ENCODE data around the gene OPA1. TPM values are rescaled to one million over a fixed set of nuclear protein-coding genes. Genes with fewer than 3 reads are reported as not detected.

OPA1 gene
- total RNA-seq, 4 donors from 2014 or later: 37.7 to 44.7 (median 40.4) TPM

DNA sequence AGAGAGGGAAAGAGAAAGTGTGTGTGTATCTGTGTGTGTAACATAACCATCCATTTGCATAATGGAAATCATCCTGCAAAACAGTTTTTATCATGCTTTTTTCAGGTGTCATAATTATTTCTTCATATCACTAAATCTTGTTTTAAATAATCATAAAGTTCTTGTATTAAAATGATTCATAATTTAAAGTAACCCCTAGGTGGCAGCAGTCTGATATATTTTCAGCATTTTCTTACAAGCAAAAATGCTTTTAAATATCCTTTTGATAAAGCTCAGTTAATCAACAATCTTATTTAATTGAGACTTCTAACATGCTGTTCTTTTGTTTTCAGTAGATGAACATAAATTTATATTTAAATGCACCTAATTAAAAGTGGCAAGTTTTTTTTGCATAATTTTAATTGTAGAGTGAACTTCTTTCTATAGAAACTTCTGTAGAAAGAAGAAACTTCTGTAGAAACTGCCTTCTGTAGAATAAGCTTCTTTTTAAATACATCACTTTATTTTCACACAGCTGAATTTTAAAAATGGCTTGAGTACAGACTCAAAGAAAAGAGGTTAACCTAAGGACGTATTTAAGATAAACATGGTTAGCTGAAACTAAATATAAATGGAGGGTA lies 72.5 kb downstream of the OPA1 start:
- TF ChIP-seq POLR2A (IDR thresholded peaks at IDR 0.05) (no peak), EP300 (IDR thresholded peaks at IDR 0.05) (no peak)
- TF ChIP-seq, protein P1, sequence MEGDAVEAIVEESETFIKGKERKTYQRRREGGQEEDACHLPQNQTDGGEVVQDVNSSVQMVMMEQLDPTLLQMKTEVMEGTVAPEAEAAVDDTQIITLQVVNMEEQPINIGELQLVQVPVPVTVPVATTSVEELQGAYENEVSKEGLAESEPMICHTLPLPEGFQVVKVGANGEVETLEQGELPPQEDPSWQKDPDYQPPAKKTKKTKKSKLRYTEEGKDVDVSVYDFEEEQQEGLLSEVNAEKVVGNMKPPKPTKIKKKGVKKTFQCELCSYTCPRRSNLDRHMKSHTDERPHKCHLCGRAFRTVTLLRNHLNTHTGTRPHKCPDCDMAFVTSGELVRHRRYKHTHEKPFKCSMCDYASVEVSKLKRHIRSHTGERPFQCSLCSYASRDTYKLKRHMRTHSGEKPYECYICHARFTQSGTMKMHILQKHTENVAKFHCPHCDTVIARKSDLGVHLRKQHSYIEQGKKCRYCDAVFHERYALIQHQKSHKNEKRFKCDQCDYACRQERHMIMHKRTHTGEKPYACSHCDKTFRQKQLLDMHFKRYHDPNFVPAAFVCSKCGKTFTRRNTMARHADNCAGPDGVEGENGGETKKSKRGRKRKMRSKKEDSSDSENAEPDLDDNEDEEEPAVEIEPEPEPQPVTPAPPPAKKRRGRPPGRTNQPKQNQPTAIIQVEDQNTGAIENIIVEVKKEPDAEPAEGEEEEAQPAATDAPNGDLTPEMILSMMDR (IDR thresholded peaks at IDR 0.05): peak in 4 of 5 experiments; percentile 31 to 48 (median 40)
- Histone ChIP-seq H3K4me1 (no peaks in the 10 kb centered on the region), H3K36me3 (peaks cover 0 to 63% (median 7%) of the 10 kb centered on the region in 3 donors), H3K27me3 (no peaks in the 10 kb centered on the region), H3K9me3 (no peaks in the 10 kb centered on the region), H3K27ac (no peak overlapping the region), H3K4me3 (no peak overlapping the region)
- 95 to 96% methylated on average over 1 of the region's 1 CpG for WGBS, 2 donors
- DNase-seq (ENCODE audit: low spot score in 2 of 2): no peak

DNA sequence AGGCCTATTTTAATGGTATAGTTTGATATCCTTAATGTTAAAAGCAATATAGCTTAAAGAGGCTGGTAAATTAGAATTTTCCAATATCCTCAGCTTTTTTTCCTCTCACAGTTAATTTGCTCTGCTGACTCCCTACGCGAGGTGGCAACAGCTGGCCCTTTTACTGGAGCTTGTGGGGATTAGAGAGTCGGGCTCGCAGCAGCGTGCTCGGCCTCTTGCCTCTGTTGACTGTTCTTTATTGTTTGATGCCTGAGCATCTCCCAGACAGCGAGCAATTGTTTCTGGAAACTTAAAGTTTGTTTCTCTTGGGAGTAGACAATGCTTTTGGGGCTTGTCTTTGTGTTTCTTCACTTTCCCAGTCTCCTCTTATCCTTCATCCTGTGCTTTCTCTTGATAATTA lies 80.8 kb downstream of the OPA1 start:
- peaks cover 0 to 30% (median 0%) of the 10 kb centered on the region in 3 donors for H3K36me3 ChIP-seq
- 46 to 57% methylated on average over 7 of the region's 7 CpGs for WGBS, 2 donors
- H3K4me3 ChIP-seq: no peak overlapping the region
- H3K27ac ChIP-seq: no peak overlapping the region
- TF ChIP-seq EP300 (IDR thresholded peaks at IDR 0.05): no peak
- no peak for TF ChIP-seq POLR2A (IDR thresholded peaks at IDR 0.05)
- TF ChIP-seq, protein P1 (IDR thresholded peaks at IDR 0.05): no peak
- H3K4me1 ChIP-seq: no peaks in the 10 kb centered on the region
- H3K9me3 ChIP-seq: no peaks in the 10 kb centered on the region
- H3K27me3 ChIP-seq: no peaks in the 10 kb centered on the region
- DNase-seq (ENCODE audit: low spot score in 2 of 2): no peak

DNA sequence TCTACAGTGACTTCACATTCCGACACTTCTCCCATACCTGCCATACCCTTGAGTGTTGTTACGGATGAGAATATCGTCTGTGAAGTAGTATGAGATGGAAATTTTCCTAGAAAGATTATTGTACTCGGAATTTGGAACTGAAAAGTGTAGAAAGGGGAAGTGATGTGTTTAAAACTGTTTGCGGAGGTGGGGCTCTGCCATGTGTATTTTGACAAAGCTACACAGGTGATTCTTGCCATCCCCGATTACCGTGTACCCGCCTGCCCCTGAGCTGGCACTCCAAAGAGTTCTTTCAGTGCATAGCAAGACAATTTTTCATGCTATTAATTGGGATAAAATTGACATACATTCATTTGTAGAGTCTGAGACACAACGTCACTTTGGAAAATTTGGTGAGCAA lies 81.7 kb downstream of the OPA1 start:
- DNase-seq (ENCODE audit: low spot score in 2 of 2): no peak
- Histone ChIP-seq H3K27me3 (no peaks in the 10 kb centered on the region), H3K36me3 (peaks cover 0 to 27% (median 0%) of the 10 kb centered on the region in 3 donors), H3K27ac (no peak overlapping the region), H3K4me1 (no peaks in the 10 kb centered on the region), H3K9me3 (no peaks in the 10 kb centered on the region), H3K4me3 (no peak overlapping the region)
- no peak for TF ChIP-seq EP300 (IDR thresholded peaks at IDR 0.05)
- no peak for TF ChIP-seq POLR2A (IDR thresholded peaks at IDR 0.05)
- TF ChIP-seq, protein P1 (IDR thresholded peaks at IDR 0.05): no peak
- 96 to 97% methylated on average over 9 of the region's 9 CpGs for WGBS, 2 donors

DNA sequence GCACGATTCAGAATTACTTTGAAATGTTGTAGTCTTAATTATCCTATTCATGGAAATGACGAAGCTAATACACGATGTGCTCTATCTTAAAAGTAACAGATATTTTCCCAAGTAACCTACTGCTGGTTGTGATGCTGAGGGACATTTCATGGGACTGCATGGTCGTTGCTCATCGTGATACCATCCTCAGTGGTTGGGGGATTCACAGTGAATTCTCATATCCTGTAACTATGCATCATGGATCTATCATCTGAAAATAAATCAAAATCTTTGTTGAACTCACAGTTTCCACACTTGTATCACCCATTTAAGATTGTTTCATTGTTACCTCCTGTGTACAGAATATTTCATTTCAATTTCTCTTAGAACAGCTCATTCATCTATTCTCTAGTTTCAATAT lies 84.7 kb downstream of the OPA1 start:
- no peak overlapping the region for H3K4me3 ChIP-seq
- DNase-seq (ENCODE audit: low spot score in 2 of 2): no peak
- H3K9me3 ChIP-seq: no peaks in the 10 kb centered on the region
- no peaks in the 10 kb centered on the region for H3K4me1 ChIP-seq
- peaks cover 0 to 20% (median 0%) of the 10 kb centered on the region in 3 donors for H3K36me3 ChIP-seq
- no peak for TF ChIP-seq EP300 (IDR thresholded peaks at IDR 0.05)
- no peak for TF ChIP-seq POLR2A (IDR thresholded peaks at IDR 0.05)
- TF ChIP-seq, protein P1 (IDR thresholded peaks at IDR 0.05): no peak
- H3K27me3 ChIP-seq: no peaks in the 10 kb centered on the region
- WGBS, 2 donors: 94 to 95% methylated on average over 5 of the region's 5 CpGs
- no peak overlapping the region for H3K27ac ChIP-seq

DNA sequence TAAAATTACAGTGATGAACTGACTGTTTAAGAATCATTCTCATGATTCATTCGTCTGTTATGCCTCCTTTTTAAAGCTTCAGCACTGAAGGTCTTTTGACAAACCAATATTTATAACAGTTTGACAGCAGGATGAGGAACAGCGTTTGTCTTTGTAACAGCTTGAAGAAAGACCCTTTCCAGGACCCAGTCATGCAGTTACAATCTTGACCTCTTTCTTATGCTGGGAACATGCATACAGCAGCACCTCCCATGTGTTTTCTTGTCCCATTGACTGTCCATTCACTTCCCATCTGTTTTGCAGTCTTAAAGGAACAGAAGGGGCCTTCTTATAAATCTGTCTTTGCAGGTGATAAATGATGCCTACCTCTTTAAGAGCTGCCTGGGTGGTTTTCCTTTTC lies 87.2 kb downstream of the OPA1 start:
- Histone ChIP-seq H3K4me1 (no peaks in the 10 kb centered on the region), H3K27me3 (no peaks in the 10 kb centered on the region), H3K36me3 (peaks cover 0 to 15% (median 0%) of the 10 kb centered on the region in 3 donors), H3K4me3 (no peak overlapping the region), H3K27ac (no peak overlapping the region), H3K9me3 (no peaks in the 10 kb centered on the region)
- DNase-seq (ENCODE audit: low spot score in 2 of 2): no peak
- TF ChIP-seq EP300 (IDR thresholded peaks at IDR 0.05) (no peak), POLR2A (IDR thresholded peaks at IDR 0.05) (no peak)
- TF ChIP-seq, protein P1 (IDR thresholded peaks at IDR 0.05): no peak
- 46 to 48% methylated on average over 2 of the region's 2 CpGs for WGBS, 2 donors
